GM10248 (cell line): Measurements from ENCODE around the gene COLEC11.

Source experiments
- CTCF ChIA-PET: fragments of 300-600 bp; sonication (Branson Sonifier 250); formaldehyde crosslinking; extraction: SDS; loops from one replicate; lab custom pipeline; 2021; ENCODE audit warnings: antibody characterized with exemption; lab: Yijun Ruan, JAX
- POLR2A ChIA-PET: fragments of 350-650 bp; sonication (Branson Sonifier 250); formaldehyde crosslinking; extraction: SDS; loops from one replicate; lab custom pipeline; 2020; ENCODE audit warnings: antibody characterized with exemption; lab: Yijun Ruan, JAX
- DNase-seq: peaks from one replicate; pipeline ENCODE4 v3.0.0; 2012; ENCODE audit errors: extremely low spot score
- TF ChIP-seq, protein P1 (sequence below): IDR thresholded peaks from 2 replicates; pipeline ENCODE4 v1.5.1; 2012; ENCODE audit warnings: mild to moderate bottlenecking, low read depth; ENCODE audit errors: extremely low read depth, missing control alignments, control extremely low read depth

The COLEC11 gene

DNA sequence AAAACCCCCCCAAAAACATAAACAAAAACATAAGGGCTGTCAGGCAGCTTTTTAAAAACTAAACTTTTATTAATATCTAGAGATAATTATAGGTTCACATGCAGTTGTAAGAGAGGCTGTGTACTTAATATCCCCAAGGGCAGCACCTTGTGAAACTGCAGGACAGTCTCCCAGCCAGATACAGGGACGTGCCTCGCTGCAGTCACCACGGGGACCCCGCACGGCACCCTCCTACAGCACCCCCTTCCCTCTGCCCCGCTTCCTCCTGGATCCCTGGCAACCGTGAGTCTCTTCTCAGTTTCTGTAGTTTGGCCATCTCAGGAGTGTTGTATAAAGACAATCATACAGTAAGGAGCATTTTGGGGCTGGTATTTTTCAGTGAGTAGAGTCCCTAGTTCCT, 6.8 kb upstream of the COLEC11 start:
- TF ChIP-seq, protein P1, sequence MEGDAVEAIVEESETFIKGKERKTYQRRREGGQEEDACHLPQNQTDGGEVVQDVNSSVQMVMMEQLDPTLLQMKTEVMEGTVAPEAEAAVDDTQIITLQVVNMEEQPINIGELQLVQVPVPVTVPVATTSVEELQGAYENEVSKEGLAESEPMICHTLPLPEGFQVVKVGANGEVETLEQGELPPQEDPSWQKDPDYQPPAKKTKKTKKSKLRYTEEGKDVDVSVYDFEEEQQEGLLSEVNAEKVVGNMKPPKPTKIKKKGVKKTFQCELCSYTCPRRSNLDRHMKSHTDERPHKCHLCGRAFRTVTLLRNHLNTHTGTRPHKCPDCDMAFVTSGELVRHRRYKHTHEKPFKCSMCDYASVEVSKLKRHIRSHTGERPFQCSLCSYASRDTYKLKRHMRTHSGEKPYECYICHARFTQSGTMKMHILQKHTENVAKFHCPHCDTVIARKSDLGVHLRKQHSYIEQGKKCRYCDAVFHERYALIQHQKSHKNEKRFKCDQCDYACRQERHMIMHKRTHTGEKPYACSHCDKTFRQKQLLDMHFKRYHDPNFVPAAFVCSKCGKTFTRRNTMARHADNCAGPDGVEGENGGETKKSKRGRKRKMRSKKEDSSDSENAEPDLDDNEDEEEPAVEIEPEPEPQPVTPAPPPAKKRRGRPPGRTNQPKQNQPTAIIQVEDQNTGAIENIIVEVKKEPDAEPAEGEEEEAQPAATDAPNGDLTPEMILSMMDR = no peak
- CTCF ChIA-PET = no interaction called here
- POLR2A ChIA-PET = interaction anchor here (0.7 kb wide), 1 partner anchor 12 kb away, joined by 3 read pairs; no protein-coding TSS in a partner anchor
- DNase-seq = no peak

DNA sequence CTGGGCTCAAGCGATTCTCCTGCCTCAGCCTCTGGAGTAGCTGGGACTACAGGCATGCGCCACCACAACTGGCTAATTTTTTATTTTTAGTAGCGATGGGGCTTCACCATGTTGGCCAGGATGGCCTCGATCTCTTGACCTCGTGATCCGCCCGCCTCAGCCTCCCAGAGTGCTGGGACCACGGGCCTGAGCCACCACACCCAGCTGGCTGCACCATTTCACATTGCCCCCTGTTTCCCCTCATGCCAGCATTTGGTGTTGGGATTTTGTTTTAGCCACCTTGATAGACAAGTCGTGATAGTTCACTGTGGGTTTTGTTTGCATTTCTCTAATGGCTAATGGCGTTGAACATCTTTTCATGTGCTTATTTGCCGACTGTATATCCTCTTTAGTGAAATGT, 5.8 kb upstream of the COLEC11 start:
- TF ChIP-seq, protein P1 = no peak
- ChIA-PET CTCF (no interaction called here), POLR2A (no interaction called here)
- no peak for DNase-seq

DNA sequence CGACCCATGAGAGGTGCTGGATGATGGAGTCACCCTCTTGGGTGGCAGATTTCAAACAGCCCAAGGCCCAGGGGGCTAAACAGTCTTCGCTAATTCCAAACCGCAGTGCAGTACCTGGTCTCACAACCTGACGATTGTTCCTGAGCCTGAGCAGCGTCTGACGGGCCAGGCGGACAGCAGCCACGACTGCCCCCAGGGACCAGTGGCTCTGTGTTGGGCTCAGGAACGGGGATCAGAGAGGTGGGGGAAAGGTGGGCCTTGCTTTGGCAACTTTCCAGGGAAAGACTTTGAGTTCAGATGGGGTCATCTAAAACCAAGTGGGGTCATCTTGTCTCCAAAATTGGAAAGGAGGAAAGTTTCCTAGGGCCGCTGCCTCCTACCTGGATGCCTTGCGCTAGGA, 492 bp downstream of the COLEC11 start:
- CTCF ChIA-PET = interaction anchor here (1.0 to 2.3 kb wide), 5 partner anchors 9 to 171 kb away, joined by 3 to 6 read pairs (median 6); no protein-coding TSS in a partner anchor
- POLR2A ChIA-PET = interaction anchor here (1.1 kb wide), 1 partner anchor 19 kb away, joined by 3 read pairs; no protein-coding TSS in a partner anchor

DNA sequence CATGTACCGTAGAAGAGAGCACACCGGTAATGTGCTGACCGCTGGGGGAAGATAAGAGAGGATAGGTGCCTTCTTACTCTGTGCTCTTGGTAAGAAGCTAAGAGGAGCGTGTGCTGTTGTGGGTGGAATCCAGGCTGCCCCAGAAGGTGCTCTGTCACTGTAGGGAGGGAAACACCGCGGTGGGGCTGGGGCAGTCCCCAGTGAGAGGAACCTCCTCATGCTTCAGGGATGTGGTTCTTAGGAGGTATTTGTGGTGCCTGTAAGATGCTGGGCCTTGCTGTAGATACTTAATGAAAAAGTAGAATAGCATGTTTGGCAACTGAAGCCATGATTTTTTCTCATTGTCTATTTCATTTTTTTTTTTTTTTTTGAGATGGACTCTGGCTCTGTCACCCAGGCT, 1.1 kb downstream of the COLEC11 start:
- CTCF ChIA-PET = interaction anchor here (1.0 to 2.3 kb wide), 5 partner anchors 12 to 172 kb away, joined by 4 to 6 read pairs (median 6); no protein-coding TSS in a partner anchor

More for the DNA sequence above, 492 bp downstream of the COLEC11 start:
- TF ChIP-seq, protein P1 = no peak
- DNase-seq = no peak

DNA sequence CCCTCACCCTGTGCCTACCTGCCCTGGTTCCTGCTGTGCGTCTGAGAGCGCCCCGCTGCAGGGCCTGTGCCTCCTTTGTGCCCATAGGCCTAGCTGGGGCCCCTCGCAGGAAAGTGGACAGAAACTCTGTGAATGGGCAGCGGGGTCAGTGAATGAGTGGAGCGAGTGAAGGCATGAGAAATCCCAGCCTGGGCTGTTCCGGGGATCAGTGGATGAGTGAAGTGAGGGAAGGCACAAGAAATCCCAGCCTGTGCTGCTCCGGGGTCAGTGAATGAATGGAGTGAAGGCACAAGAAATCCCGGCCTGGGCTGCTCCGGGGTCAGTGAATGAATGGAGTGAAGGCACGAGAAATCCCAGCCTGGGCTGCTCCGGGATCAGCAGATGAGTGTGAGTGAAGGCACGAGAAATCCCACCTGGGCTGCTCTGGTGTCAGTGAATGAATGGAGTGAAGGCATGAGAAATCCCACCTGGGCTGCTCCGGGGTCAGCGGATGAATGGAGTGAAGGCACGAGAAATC, 2.0 kb downstream of the COLEC11 start:
- CTCF ChIA-PET = interaction anchor here (1.7 kb wide), 1 partner anchor 55 kb away, joined by 4 read pairs; no protein-coding TSS in a partner anchor
- POLR2A ChIA-PET = no interaction called here
- DNase-seq = no peak
- TF ChIP-seq, protein P1 = no peak

More for the DNA sequence above, 1.1 kb downstream of the COLEC11 start:
- peak; percentile 82 for DNase-seq
- POLR2A ChIA-PET = interaction anchor here (0.5 to 1.1 kb wide), 2 partner anchors 12 to 18 kb away, joined by 3 read pairs; no protein-coding TSS in a partner anchor
- TF ChIP-seq, protein P1 = no peak

DNA sequence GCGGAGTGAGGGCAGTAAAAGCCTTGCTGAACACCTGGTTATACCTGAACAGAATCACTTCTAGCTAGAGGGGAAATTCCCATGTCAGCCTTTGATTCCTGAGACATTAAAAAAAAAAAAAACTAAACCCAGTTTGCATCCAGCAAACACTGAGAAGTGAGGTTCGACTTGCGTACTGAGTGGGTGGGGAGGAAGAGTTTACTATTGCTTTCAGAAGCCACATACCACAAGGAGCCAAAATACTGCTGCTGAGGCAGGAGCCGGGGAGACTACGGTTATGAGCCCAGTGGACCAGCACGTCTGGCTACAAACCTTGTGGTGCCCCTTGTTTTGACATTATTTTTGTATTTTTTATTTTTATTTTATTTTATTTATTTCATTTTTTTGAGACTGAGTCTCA, 2.7 kb downstream of the COLEC11 start:
- POLR2A ChIA-PET = interaction anchor here (0.5 kb wide), 1 partner anchor 79 kb away, joined by 7 read pairs; no protein-coding TSS in a partner anchor
- TF ChIP-seq, protein P1 = no peak
- DNase-seq = peak; percentile 64
- CTCF ChIA-PET = interaction anchor here (1.7 kb wide), 1 partner anchor 54 kb away, joined by 4 read pairs; no protein-coding TSS in a partner anchor
